A549 treated with ZK216348 at 1 μM for 4 hours (cell line): Measurements from ENCODE around the gene P3H3. TPM values are rescaled to one million over a fixed set of nuclear protein-coding genes. Genes with fewer than 3 reads are reported as not detected.

Experiments used
- total RNA-seq: library from RNA; stranded (reverse); fragments of 200-300 nt; extraction: Qiagen RNA extraction; gene quantifications from 5 replicates; pipeline ENCODE4 v1.2.3, GENCODE V29; 2022; ENCODE audit warnings: low read depth

P3H3 gene, protein sequence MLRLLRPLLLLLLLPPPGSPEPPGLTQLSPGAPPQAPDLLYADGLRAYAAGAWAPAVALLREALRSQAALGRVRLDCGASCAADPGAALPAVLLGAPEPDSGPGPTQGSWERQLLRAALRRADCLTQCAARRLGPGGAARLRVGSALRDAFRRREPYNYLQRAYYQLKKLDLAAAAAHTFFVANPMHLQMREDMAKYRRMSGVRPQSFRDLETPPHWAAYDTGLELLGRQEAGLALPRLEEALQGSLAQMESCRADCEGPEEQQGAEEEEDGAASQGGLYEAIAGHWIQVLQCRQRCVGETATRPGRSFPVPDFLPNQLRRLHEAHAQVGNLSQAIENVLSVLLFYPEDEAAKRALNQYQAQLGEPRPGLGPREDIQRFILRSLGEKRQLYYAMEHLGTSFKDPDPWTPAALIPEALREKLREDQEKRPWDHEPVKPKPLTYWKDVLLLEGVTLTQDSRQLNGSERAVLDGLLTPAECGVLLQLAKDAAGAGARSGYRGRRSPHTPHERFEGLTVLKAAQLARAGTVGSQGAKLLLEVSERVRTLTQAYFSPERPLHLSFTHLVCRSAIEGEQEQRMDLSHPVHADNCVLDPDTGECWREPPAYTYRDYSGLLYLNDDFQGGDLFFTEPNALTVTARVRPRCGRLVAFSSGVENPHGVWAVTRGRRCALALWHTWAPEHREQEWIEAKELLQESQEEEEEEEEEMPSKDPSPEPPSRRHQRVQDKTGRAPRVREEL
- total RNA-seq = 14.2 to 32.8 TPM (median 27.5 TPM) in 5 replicates

DNA sequence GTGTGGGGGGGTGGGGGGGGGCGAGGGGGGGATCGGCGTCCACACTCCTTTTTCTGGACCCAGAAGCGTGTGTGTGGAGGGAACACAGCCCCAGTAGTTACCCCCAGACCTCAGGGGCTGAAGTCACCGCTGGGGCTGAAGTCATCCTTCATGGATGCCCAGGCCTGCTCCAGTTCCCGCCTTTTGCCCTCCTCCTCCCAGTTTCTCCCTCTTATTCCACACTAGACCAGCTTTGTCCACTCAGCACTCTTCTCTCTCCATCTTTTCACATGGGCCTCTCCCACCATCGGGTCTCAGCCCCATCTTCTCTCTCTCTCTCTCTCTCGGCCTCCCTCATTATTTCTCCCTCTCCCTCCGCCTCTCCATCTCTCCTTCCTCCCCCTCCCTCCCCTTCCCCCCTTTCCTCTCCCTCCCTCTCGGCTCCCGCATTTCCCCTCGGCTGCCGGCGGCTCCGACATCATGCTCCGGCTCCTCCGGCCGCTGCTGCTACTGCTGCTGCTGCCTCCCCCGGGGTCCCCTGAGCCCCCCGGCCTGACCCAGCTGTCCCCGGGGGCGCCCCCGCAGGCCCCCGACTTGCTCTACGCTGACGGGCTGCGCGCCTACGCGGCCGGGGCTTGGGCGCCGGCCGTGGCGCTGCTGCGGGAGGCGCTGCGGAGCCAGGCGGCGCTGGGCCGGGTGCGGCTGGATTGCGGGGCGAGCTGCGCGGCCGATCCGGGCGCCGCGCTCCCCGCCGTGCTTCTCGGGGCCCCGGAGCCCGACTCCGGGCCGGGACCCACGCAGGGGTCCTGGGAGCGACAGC lies at the start of gene P3H3:
Gene P3H3, plus strand, starts transcription at position 426 of the 799 bp plus-strand sequence. Its CDS starts 34 bp downstream, at position 460.

DNA sequence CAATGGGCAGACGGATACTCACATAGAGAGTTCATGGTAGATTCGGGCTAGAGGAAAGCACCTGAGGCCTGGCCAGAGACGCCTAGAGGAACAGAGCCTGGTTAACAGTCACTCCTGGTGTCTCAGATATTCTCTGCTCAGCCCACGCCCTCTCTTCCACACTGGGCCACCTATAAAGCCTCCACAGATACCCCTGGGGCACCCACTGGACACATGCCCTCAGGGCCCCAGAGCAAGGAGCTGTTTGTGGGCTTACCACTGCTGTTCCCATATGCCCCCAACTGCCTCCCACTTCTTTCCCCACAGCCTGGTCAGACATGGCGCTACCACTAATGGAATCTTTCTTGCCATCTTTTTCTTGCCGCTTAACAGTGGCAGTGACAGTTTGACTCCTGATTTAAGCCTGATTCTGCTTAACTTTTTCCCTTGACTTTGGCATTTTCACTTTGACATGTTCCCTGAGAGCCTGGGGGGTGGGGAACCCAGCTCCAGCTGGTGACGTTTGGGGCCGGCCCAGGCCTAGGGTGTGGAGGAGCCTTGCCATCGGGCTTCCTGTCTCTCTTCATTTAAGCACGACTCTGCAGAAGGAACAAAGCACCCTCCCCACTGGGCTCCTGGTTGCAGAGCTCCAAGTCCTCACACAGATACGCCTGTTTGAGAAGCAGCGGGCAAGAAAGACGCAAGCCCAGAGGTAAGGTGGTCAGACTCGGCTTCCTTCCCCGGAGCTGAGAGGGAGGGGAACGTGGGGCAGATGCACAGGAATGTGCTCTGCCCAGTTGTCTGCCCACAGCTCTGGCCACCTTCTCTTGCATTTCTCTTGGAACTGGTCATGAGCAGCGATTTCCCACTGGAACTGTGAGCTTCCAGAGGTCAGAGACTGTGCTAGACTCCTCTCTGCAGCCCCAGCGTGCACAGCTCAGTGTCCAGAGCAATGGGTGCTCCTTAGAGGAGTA lies 39.0 kb upstream of the P3H3 start, which contains the start of gene CD4:
Gene CD4, plus strand, starts transcription at position 557 of the 953 bp plus-strand sequence. CDS start 10,611 bp downstream, outside the sequence.

DNA sequence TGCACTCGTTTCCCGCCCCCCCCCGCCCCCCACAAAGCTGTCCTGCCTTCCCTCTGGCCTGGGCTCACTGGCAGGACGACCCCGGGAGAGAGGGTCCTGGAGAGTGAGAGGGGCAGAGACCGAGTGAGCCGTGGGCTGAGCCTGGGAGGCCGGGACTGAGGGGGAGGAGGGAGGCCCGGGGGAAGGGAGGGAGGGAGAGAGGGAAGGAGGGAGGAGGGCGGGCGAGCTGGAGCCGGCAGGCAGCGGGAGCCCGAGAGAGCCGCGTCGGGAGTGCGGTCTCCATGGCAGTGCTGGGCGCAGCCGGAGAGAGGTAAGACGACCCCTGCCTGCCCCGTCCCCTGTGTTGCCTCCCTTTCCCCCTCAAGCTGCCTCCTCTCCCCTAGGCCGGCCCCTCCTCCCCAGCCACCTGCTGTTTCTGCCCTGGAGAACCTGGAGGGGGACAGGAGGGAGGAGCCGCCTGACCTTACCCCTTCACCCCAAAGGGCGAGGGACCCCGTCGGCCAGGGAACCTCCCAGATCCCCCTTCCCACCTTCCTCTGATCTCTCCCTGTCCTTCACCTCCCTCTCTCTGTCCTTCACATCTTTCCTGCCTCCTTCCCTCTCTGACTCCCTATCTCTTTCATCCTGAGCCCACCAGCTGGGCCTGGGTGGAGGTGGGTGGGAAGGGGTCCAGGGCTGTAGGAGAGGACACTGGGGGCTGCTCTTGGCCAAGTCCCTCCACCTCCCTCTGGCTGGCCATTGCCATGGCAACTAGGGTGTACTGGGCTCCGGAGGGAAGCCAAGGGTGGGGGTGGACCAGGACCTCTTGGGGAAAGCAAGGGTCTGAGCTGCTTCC lies 6.4 kb upstream of the P3H3 start, which contains the start of gene GPR162:
Gene GPR162, plus strand, starts transcription at position 231 of the 835 bp plus-strand sequence. CDS start 2,078 bp downstream, outside the sequence.

DNA sequence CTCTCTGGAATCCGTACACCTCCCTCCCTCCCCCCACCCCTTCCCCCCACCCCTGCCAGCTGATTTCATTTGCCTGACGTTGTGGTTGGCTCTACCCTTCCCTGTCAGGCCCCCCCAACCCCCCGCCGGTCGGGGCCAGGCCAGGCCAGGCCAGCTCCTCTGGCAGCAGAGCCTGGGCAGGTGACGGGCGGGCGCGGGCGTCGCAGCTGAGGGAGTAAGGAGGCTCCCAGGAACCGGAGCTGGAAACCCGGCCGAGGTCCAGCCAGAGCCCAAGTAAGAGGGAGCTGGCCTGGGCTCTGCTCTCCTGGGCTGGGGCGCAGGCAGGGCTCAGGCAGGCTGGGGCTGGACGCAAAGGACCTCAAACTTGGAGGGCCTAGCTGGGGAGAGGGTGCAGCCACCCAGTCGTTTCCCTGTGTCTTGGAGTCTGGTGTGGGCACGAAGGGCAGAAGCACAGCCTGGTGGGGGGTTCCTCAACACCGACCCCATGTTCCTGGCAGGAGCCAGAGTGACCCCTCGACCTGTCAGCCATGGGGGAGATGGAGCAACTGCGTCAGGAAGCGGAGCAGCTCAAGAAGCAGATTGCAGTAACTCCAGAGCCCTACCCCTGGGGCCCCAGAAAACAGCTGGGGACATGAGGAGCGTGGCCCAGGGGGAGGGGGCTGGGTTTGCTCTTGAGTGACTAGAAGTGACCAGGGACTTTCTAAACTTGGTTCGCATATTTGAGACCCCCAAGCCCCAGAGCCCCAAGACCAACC lies 12.7 kb downstream of the P3H3 start, which contains the start of gene GNB3:
Gene GNB3, plus strand, starts transcription at position 165 of the 755 bp plus-strand sequence. Its CDS starts 363 bp downstream, at position 528.

DNA sequence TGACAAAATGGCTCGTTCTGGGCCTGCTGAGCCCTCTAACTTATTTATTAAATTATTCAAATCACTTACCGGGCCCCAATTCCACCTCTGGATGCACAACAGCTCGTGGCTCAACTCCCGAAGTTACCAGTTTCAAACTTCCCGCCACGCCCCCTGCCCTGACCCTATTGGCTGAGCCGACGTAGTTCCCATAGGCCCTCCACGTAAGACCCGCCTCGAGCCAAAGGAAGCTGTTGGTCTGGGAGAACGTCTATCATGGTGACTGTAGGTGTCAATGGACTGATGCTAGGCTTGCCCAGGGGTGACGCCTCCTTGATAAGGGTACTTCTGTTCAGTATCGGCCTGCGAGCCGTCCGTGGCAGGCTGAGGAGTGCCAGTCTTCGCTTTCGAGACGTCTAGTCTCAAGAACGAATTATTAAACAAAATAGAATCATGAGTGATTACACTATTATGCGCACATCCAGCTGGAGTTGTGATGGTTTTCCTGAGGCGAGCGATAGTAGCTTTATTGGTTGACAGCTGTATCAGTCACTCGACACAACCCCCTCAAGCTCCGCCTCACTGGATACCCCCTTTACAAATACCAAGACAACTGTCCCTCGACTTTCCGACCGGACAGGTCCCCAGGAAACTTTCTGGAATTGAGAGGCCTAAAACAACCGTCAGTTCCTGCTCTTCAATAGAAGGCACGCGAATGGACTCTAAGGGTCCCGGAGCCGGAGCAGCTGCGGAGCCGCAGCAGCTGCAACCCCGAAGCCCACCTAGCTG lies 23.1 kb downstream of the P3H3 start, which contains the start of gene CDCA3:
Gene CDCA3, minus strand, starts transcription at position 134 of the 768 bp plus-strand sequence. CDS start 334 bp downstream, outside the sequence.

DNA sequence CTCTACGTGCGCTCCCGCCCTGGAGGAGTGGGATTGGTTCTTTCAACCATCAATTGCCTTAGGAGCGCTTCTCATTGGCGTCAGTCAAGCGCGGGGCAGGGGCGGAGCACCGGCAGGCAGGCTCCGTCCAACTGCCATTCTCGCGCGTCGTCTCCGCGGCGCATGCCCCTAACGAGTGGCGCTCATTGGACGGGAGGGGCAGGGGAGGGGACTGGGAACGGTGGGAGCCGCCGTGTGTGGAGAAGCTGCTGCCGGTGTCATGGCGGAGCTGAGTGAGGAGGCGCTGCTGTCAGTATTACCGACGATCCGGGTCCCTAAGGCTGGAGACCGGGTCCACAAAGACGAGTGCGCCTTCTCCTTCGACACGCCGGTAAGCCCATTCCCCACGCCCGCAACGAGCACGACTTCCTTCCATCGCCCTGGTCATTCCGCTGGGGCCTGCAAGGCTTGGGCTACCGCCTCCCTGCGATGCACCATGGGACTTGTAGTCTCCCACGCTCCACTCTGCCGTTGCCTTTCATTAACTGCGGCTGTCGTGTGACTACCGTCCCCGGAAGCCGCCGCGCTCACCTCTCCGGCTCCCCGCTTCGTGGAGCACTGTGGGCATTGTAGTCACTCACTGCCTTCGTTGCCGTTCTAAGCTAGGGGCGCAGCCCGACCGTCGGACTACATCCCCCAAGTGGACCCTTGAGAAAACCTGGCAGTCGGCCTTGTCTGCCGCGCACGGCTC lies 23.9 kb downstream of the P3H3 start, which contains the start of gene USP5:
Gene USP5, plus strand, starts transcription at position 230 of the 730 bp plus-strand sequence. Its CDS starts 30 bp downstream, at position 260.

DNA sequence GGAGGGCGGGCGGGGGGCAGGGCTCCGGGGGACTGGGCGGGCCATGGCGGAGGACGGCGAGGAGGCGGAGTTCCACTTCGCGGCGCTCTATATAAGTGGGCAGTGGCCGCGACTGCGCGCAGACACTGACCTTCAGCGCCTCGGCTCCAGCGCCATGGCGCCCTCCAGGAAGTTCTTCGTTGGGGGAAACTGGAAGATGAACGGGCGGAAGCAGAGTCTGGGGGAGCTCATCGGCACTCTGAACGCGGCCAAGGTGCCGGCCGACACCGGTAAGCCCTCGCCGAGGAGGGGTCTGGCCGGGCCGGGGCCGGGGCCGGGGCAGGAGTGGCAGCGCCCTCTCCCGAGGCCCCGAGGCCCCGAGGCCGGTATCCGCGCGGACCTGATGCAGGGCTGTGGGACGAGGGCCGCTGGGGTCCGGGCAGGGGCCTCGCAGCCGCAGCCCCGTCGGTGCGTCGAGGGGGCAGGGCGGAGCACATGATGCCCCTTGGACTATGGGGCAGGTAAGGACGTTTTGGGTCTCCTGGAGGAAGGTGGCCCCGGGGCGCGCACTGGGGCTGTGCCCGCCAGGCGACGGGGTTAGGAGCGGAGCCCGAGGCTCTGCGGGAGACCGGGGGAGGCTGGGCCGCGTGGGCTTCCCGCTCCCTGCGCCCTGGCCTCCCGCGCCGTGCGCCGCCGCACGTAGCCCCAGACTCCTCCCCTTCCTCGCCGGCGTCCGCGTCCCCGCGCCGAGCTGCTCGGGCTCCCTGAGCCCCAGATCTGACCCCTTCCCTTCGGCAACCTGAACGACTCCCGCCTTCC lies 39.4 kb downstream of the P3H3 start, which contains the start of gene TPI1:
Gene TPI1, plus strand, starts transcription at position 119 of the 798 bp plus-strand sequence. Its CDS starts 36 bp downstream, at position 155.

DNA sequence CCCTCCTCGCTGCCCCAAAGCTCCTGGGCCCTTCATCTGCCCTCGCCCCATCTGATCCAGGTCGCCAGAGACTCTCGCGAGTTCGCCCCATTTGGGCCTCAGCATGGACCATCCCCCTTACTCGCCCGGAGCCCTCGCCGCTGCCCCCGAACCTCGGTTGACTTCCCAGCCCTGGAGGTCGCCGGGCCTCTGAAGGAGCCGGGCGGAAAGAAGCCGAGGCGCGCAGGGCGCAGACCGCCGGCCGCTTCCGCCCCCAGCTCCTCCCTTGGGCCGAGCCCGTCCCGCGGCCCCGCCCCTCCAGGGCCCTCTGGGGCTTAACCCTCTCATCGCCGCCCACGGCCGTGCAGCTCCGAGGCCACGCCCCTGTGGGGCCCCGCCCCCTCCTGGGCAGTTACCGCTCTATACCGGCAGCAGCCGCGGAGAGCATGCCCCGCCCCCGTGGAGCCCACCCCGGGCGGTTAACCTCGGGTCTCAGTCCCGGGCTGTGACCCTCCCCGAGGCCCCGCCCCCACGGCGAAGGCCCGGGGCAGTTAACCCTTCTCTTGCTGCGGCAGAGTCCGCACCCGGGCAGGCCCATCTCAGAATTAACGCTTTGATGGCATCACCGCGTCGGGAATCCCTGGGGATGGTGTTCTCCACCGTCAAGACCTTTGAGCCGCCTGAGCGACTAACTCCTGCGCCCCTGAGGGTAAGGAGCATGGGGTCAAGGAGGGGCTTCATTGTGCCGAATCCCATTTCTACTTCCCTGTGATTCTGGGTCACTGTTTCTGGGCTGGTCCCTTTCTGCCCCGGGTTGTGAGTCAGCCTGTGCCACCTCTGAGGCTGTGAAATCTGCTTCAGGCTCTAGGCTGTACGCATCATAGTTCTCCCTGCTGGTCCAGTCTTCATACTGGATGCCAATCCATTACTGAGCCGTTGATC lies 45.1 kb downstream of the P3H3 start, which contains the start of gene SPSB2:
Gene SPSB2, minus strand, starts transcription at position 210 of the 921 bp plus-strand sequence. CDS start 402 bp downstream, outside the sequence.

Other genes starting within 250 kb of the P3H3 start
- 60.1 to 82.5 TPM (median 69.6 TPM) in 5 replicates for gene CHD4, start 221.0 kb upstream of the P3H3 start, total RNA-seq
- gene LPAR5, start 192.4 kb upstream of the P3H3 start, total RNA-seq = 0.42 to 1.1 TPM (median 0.76 TPM) in 5 replicates
- 0.29 to 0.48 TPM (median 0.38 TPM) in 4 of 5 replicates, not detected in the other for gene ACRBP, start 181.0 kb upstream of the P3H3 start, total RNA-seq
- gene ING4, start 165.3 kb upstream of the P3H3 start, total RNA-seq = 11.3 to 18.6 TPM (median 14.4 TPM) in 5 replicates
- gene ZNF384, start 139.0 kb upstream of the P3H3 start, total RNA-seq = 49.6 to 66.0 TPM (median 62.9 TPM) in 5 replicates
- gene PIANP, start 127.6 kb upstream of the P3H3 start, total RNA-seq = 0.68 to 1.3 TPM (median 0.97 TPM) in 5 replicates
- gene COPS7A, start 104.4 kb upstream of the P3H3 start, total RNA-seq = 46.4 to 60.7 TPM (median 58.3 TPM) in 5 replicates
- gene MLF2, start 75.3 kb upstream of the P3H3 start, total RNA-seq = 221 to 313 TPM (median 302 TPM) in 5 replicates
- gene PTMS, start 62.0 kb upstream of the P3H3 start, total RNA-seq = 687 to 1,137 TPM (median 1,048 TPM) in 5 replicates
- 0.79 to 2.2 TPM (median 1.6 TPM) in 5 replicates for gene LAG3, start 55.9 kb upstream of the P3H3 start, total RNA-seq
- gene CD4, start 38.9 kb upstream of the P3H3 start, total RNA-seq = not detected in 5 replicates
- gene GPR162, start 6.6 kb upstream of the P3H3 start, total RNA-seq = 0.39 to 0.87 TPM (median 0.56 TPM) in 5 replicates
- gene GNB3, start 12.5 kb downstream of the P3H3 start, total RNA-seq = 2.1 to 2.7 TPM (median 2.3 TPM) in 5 replicates
- gene CDCA3, start 22.9 kb downstream of the P3H3 start, total RNA-seq = 68.4 to 85.8 TPM (median 72.7 TPM) in 5 replicates
- gene USP5, start 23.7 kb downstream of the P3H3 start, total RNA-seq = 76.4 to 97.4 TPM (median 80.0 TPM) in 5 replicates
- gene TPI1, start 39.1 kb downstream of the P3H3 start, total RNA-seq = 1,281 to 1,662 TPM (median 1,628 TPM) in 5 replicates
- gene SPSB2, start 44.9 kb downstream of the P3H3 start, total RNA-seq = 19.2 to 36.2 TPM (median 30.5 TPM) in 5 replicates
- gene LRRC23, start 76.4 kb downstream of the P3H3 start, total RNA-seq = 15.7 to 21.7 TPM (median 17.3 TPM) in 5 replicates
- 32.7 to 43.8 TPM (median 41.2 TPM) in 5 replicates for gene ENO2, start 86.2 kb downstream of the P3H3 start, total RNA-seq
- 36.6 to 87.8 TPM (median 83.1 TPM) in 5 replicates for gene ATN1, start 99.6 kb downstream of the P3H3 start, total RNA-seq
- not detected in 5 replicates for gene RNU7-1, start 115.4 kb downstream of the P3H3 start, total RNA-seq
- gene C12orf57, start 115.6 kb downstream of the P3H3 start, total RNA-seq = 240 to 311 TPM (median 303 TPM) in 5 replicates
- gene PTPN6, start 122.9 kb downstream of the P3H3 start, total RNA-seq = 6.2 to 12.8 TPM (median 11.9 TPM) in 5 replicates
- 278 to 353 TPM (median 328 TPM) in 5 replicates for gene PHB2, start 142.3 kb downstream of the P3H3 start, total RNA-seq
- 55.9 to 81.9 TPM (median 61.3 TPM) in 5 replicates for gene EMG1, start 142.5 kb downstream of the P3H3 start, total RNA-seq
- gene LPCAT3, start 190.1 kb downstream of the P3H3 start, total RNA-seq = 26.6 to 31.1 TPM (median 27.6 TPM) in 5 replicates
- 38.6 to 58.9 TPM (median 42.6 TPM) in 5 replicates for gene C1S, start 232.3 kb downstream of the P3H3 start, total RNA-seq